GM12873 (cell line): ENCODE data around the gene SCTR.

Experiments used
- TF ChIP-seq, protein P1 (sequence below): IDR thresholded peaks from 2 replicates; pipeline ENCODE4 v1.5.1; 2012; ENCODE audit warnings: low read depth, mild to moderate bottlenecking, moderate library complexity, low read length, control low read depth; ENCODE audit not compliant: insufficient read depth; ENCODE audit errors: missing control alignments

The SCTR gene

DNA sequence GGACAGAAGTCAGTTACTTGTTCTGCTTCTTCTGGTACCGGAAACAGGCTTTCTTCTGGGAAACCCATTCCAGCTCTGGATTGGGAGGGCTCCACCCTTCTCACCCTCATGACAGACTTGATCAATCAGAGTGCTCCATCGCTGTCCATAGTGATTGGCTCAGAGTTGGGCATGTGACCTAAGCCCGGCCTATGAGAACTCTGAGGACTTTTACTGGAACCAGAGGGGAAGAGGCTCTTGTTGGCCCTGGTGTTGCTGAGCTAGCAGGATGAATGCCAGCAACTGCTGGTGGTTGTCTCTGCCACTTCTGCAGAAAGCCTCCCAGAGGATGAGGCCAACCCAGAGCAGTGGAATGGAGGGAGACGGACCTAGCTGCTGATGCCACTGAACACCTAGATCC lies 59.3 kb downstream of the SCTR start:
- TF ChIP-seq, protein P1, sequence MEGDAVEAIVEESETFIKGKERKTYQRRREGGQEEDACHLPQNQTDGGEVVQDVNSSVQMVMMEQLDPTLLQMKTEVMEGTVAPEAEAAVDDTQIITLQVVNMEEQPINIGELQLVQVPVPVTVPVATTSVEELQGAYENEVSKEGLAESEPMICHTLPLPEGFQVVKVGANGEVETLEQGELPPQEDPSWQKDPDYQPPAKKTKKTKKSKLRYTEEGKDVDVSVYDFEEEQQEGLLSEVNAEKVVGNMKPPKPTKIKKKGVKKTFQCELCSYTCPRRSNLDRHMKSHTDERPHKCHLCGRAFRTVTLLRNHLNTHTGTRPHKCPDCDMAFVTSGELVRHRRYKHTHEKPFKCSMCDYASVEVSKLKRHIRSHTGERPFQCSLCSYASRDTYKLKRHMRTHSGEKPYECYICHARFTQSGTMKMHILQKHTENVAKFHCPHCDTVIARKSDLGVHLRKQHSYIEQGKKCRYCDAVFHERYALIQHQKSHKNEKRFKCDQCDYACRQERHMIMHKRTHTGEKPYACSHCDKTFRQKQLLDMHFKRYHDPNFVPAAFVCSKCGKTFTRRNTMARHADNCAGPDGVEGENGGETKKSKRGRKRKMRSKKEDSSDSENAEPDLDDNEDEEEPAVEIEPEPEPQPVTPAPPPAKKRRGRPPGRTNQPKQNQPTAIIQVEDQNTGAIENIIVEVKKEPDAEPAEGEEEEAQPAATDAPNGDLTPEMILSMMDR: no peak

DNA sequence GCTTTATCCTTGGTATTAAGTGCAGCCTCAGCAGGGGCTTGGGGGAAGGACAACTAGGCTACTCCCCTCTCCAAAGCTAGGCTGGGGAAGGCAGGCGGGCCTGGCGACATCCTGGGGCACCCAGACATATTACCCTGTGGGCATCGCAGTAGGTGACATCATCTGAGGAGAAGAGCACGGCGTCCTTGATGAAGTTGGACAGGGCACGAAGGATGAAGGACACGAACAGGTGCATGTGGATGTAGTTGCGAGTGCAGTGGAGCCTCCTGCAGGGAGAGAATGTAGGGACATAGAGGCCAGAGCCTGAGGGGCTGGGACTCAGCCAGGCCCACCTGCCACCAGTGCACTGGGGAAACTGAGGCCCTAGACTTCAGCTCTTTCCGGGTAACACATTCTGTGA lies 60.3 kb downstream of the SCTR start:
- TF ChIP-seq, protein P1: no peak

DNA sequence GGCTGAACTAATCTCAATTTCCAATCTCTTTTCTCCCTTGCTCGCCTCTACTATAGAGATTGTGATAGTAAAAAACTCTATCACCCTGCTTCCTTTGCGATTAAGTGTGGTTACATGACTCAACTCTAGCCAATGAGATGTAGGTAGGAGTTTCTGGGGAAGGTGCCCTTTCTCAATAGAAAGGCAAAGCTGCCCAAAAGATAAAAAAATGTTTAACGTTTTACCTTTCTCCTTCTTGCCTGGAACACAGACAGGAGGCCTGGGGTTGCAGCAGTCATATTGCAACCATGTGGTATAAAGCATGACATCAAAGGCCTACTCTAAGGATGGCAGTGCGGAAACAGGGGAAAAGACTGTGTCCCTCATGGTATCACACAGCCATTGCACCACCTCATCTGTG lies 61.1 kb downstream of the SCTR start:
- TF ChIP-seq, protein P1: no peak

DNA sequence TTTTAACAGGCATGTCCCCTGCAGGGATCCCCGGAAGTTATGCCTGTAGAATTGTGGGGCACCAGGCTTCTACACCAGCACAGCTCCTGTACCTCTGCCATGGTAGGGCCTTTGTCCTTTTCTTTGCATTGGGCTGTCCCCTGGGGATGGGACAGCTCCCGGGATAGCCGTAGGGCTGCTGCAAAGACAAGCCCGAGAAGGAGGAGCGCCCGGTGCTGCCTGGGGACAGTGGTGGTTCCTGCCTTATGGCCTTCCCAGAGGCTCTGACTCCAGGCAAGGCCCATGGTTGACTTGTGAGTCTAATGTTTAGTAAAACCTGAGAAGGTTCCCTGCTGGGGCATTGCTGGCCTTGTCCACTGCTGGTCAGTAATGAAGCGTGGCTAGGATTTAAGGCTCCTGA lies 61.7 kb downstream of the SCTR start:
- TF ChIP-seq, protein P1: no peak

DNA sequence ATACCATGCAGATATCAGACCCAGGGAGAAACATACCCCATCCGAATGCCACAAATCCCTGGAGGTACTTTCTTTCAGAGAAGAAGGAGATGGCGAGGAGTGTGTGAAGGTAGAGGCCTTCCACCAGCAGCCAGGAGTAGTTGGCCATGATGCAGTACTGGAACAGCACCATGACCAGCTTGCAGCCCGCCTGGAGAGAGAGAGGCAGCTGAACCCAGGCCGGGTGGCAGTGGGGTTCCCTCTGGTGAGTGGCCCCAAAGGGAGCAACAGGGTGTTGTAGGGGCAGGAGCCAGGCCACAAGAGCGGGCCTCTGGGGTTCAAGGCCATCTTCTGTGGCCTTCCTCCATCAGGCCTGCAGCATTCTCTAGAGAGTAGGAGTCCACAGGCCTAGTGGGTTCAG lies 62.5 kb downstream of the SCTR start:
- TF ChIP-seq, protein P1: no peak

DNA sequence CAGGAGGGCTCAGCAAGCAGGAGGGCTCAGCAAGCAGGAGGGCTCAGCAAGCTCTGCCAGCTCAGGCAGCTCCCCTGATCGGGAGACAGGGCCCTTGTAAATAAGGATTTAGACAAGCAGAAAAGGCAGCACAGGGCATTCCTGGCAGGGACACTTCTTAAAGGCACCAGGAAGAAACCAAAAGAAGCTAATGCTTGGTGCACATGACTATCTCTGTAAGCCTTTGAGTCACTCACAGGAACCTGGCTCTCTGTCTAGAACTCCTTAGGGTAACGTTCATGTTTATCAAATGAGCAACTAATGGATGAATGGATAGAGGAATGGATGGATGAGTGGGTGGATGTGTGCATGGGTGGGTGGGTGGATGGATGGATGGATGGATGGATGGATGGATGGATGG lies 64.2 kb downstream of the SCTR start:
- TF ChIP-seq, protein P1: no peak

DNA sequence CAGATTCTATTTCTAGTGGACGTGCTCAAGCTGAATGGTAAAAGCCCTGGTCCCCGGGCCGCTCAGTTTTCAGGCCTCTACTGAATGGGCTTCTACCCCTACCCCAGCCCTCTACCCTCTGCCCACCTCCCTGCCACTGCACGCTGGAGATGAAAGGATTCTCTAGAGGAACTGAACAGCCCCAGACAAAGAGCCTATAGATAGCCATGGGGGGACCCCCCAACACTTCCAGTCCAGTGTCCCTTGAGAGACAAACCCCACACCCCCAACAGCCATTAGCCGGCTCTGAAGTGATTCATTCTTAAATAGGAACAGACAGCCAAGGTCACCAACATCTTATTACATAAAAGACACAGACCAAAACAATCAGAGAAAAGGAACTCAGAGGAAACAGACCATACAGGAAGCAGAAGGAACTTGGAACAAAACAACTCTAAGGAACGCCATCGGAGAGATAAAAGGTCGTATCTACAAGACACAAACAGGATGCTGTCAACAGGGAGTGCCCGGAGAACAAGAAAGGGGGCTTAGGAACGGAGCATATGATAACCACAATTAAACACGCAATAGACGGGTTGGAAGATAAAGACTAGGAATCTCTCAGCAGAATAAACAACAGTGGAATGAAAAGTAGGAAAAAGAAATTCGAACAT lies 69.1 kb downstream of the SCTR start:
- TF ChIP-seq, protein P1: no peak
